Measurements from ENCODE around the gene ECSIT. TPM values are rescaled to one million over a fixed set of nuclear protein-coding genes. Genes with fewer than 3 reads are reported as not detected.
"Not testable (repeated sequence)": the region's sequence is repeated elsewhere in the genome, so short reads cannot be mapped to it uniquely, and the experiment has no call there.

ECSIT gene
- total RNA-seq, 1 experiment from 2014 or later: 40.3 TPM

- DNase-seq (ENCODE audit: extremely low read depth, low read depth): no peak
These were observed 48.8 kb downstream of the ECSIT start for GRCh38 chr19:11479898-11480714.

GRCh38 chr19:11479090-11479897 is 49.6 kb downstream of the ECSIT start:
- no peak for DNase-seq (ENCODE audit: extremely low read depth, low read depth)

GRCh38 chr19:11478167-11479089 is 50.5 kb downstream of the ECSIT start:
- DNase-seq (ENCODE audit: extremely low read depth, low read depth): no peak

- no peak for DNase-seq (ENCODE audit: extremely low read depth, low read depth)
These were observed 53.1 kb downstream of the ECSIT start for GRCh38 chr19:11475861-11476260.

- DNase-seq (ENCODE audit: extremely low read depth, low read depth): not testable (repeated sequence)
These were observed 53.6 kb downstream of the ECSIT start for GRCh38 chr19:11475343-11475742.

DNA sequence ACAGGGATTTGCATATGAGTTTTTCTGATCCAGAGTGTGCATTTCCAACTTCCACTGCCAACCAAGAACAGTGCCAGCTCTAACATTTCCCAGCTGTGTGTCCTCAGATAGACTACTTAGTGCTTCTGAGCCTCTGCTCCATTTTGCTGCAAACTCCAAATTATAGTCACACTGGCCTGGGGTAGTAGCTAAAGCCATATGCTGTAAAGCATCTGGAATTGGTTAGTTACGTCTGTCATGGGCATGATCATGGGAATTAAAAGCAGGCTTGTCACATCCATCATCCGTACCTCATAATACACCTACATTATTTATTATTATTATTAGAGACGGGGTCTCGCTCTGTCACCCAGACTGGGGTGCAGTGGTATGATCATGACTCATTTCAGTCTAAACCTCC is 55.2 kb downstream of the ECSIT start:
- DNase-seq (ENCODE audit: extremely low read depth, low read depth): no peak

GRCh38 chr19:11468266-11468845 is 60.6 kb downstream of the ECSIT start:
- not testable (repeated sequence) for DNase-seq (ENCODE audit: extremely low read depth, low read depth)

DNA sequence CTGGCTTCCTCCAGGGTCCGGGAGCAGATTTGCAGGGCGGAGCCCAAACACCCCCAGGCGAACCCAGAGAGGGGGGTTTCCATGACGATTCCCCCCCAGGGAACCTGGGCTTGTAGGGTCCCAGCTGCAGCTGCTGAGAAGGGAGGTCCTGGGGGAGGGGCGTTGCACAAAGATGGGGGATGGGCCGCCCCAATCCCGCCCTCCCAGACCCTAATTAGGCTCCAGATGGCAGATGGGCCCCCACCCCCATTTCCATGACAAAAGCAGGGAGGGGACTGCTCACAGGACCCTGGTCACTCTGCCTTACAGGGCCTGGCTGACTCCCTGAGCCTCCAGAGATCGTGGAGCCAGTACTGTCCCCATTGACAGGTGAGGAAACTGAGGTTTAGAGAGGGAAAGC is 63.3 kb downstream of the ECSIT start:
- DNase-seq (ENCODE audit: extremely low read depth, low read depth): no peak

DNA sequence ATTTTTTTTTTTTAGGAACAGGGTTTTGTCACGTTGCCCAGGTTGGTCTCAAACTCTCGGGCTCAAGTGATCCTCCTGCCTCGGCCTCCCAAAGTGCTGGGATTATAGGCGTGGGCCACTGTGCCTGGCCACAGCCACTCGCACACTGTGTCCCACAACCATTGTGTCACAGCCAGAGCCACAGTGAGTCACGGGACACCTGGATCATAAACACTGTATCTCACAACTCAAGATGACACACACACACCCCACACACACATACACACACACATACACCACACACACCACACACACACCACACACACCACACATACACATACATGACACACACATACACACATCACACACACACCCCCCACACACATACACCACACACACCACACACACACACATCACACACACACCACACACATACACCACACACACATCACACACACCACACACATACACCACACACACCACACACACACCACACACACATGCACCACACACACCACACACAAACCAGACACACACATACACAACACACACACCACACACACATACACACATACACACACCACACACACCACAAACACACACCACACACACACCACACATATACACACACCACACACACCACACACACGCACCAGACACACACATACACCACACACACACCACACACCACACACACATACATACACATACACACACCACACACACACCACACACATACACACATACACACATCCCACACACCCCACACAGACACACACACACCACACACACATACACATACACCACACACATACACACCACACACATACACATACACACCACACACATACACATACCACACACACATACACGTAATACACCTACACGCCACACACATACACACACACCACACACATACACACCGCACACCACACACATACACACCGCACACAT is 64.3 kb downstream of the ECSIT start:
- DNase-seq (ENCODE audit: extremely low read depth, low read depth): no peak

GRCh38 chr19:11463391-11463790 is 65.5 kb downstream of the ECSIT start:
- no peak for DNase-seq (ENCODE audit: extremely low read depth, low read depth)

- no peak for DNase-seq (ENCODE audit: extremely low read depth, low read depth)
These were observed 67.5 kb downstream of the ECSIT start for GRCh38 chr19:11461453-11461852.

DNA sequence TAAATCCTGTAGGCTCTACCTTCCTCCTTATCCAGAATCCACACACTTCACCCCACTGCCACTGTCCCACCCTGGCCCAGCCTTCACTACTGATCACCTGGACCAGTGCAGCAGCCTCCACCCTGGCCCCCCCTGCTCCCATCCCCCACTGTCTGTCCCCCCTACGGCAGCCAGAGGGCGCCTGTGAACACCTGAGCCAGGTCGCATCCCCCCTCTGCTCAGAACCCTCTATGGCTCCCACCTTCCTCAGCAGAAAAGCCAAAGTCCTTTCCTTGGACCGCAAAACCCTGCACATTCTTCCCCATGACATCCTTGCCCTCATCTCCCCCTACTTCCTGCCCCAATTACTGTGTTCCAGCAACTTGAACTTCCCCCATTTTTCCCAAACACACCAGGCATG is 68.7 kb downstream of the ECSIT start:
- no peak for DNase-seq (ENCODE audit: extremely low read depth, low read depth)

DNA sequence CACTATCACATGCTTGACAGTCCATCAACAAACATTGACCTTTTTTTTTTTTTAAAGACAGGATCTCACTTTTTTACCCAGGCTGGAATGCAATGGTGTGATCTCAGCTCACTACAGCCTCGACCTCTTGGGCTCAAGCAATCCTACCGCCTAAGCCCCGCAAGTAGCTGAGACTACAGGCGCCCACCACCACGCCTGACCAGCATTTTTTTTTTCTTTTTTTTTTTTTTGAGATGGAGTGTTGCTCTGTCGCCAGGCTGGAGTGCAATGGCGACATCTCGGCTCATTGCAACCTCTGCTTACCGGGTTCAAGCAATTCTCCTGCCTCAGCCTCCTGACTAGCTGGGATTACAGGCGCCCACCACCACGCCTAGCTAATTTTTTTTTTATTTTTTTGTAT is 70.0 kb downstream of the ECSIT start:
- DNase-seq (ENCODE audit: extremely low read depth, low read depth): not testable (repeated sequence)

DNA sequence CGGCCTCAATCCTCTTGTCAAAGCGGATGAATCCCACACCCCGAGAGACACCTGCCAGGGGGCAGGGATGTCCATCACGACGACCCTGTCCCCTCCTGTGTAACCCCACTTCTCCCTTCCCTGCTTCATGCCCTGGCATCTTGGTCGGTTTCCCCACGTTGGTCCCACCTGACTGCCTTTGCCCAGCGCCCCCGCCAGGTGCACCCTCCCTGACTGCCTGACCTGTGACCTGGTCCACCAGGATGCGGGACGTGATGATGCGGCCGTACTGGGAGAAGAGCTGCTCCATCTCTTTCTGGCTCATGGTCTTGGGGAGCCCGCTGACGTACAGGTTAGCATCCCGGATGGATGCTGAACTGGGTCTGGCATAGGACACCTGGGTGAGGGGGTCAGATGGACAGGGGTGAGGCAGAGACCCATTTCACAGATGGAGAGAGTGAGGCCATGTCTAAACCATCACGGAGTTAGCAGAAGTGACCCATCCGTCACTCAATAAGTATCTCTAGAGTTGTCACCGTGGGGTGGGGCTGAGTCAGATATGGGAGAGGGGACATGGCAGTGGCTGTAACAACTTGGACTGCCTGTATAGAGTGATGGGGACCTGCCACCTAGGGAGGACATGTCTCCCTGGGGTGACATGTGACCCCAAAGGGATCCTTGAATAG is 70.6 kb downstream of the ECSIT start:
- DNase-seq (ENCODE audit: extremely low read depth, low read depth): no peak

GRCh38 chr19:11457831-11458230 is 71.1 kb downstream of the ECSIT start:
- no peak for DNase-seq (ENCODE audit: extremely low read depth, low read depth)

DNA sequence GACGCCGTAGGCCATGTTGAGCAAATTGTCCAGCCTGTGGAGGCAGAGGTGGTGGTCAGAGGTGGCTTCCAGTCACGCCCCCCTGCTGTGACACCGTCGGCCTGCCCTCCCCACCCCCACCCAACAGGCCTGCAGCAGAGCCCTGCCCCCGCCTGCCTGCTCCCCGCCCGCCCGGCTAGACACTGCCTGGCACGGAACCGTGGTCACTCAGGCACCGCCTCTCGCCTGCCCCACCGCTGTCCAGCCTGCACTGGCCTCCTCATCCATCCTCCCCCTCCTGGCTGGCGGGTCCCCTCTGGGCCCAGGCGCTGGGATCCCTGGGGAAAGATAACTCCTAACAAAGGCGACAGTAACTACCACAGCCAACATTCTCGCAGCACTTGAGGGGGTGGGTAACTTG is 71.8 kb downstream of the ECSIT start:
- DNase-seq (ENCODE audit: extremely low read depth, low read depth): no peak

- no peak for DNase-seq (ENCODE audit: extremely low read depth, low read depth)
These were observed 72.3 kb downstream of the ECSIT start for GRCh38 chr19:11456659-11457058.
